ENCODE results near the gene TMEM100. TPM values are rescaled to one million over a fixed set of nuclear protein-coding genes. Genes with fewer than 3 reads are reported as not detected.

TMEM100 gene
- not detected in 2 replicates for total RNA-seq (2021)
- Bru-seq, nascent RNA = not detected
- percentile 3 among the genes with signal in this experiment for BruChase-seq, experiment 1, labeled RNA remaining after a 2-hour chase
- BruChase-seq, experiment 2, labeled RNA remaining after a 6-hour chase = not detected
- long read RNA-seq = 0 reads

GRCh38 chr17:55722742-55723487 lies at the start of gene TMEM100:
Gene TMEM100, minus strand, starts transcription at chr17:55722864. Its CDS starts 1,794 bp downstream, at chr17:55721070.
- no TSS peak for BruUV-seq (replicated peaks)

GRCh38 chr17:55772086-55772485 lies 49.4 kb upstream of the TMEM100 start:
- Histone ChIP-seq H3K9me3 (ENCODE audit: insufficient read depth, low read depth) (no peaks in the 10 kb centered on the region), H3K27ac (no peak overlapping the region), H3K27me3 (ENCODE audit: insufficient read depth, low read depth) (no peaks in the 10 kb centered on the region), H3K9me2 (ENCODE audit: insufficient read depth) (no peaks in the 10 kb centered on the region), H3K4me3 (no peak overlapping the region), H3K4me1 (replicated peaks; ENCODE audit: insufficient read depth) (peaks cover 13% of the 10 kb centered on the region), H3K79me2 (ENCODE audit: low read depth) (no peaks in the 10 kb centered on the region), H3F3A (ENCODE audit: insufficient read depth, low read depth) (peaks cover 13% of the 10 kb centered on the region; the same call in 1 of the 2 replicates), H2AFZ (no peak overlapping the region), H3K36me3 (ENCODE audit: low read depth) (no peaks in the 10 kb centered on the region), H4K20me1 (ENCODE audit: insufficient read depth) (peaks cover 11% of the 10 kb centered on the region; the same call in 1 of the 2 replicates), H3K4me2 (no peak overlapping the region)
- ChIA-PET CTCF (no interaction called here), POLR2A (ENCODE audit: unreplicated experiment) (no interaction called here)
- TF ChIP-seq EZH2 (IDR thresholded peaks at IDR 0.05; ENCODE audit: low read depth) = no peak
- TF ChIP-seq, protein P1, sequence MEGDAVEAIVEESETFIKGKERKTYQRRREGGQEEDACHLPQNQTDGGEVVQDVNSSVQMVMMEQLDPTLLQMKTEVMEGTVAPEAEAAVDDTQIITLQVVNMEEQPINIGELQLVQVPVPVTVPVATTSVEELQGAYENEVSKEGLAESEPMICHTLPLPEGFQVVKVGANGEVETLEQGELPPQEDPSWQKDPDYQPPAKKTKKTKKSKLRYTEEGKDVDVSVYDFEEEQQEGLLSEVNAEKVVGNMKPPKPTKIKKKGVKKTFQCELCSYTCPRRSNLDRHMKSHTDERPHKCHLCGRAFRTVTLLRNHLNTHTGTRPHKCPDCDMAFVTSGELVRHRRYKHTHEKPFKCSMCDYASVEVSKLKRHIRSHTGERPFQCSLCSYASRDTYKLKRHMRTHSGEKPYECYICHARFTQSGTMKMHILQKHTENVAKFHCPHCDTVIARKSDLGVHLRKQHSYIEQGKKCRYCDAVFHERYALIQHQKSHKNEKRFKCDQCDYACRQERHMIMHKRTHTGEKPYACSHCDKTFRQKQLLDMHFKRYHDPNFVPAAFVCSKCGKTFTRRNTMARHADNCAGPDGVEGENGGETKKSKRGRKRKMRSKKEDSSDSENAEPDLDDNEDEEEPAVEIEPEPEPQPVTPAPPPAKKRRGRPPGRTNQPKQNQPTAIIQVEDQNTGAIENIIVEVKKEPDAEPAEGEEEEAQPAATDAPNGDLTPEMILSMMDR (conservative IDR thresholded peaks at IDR 0.05) = no peak
- BruUV-seq (replicated peaks) = no TSS peak
- intact Hi-C loops (cut with micrococcal nuclease; ENCODE audit: unreplicated experiment) = loop anchor here (5.0 kb wide), 1 partner anchor 170 kb away; no protein-coding TSS in a partner anchor
- no peak for DNase-seq

More at GRCh38 chr17:55722742-55723487, at the start of gene TMEM100:
- Histone ChIP-seq H3K9me3 (ENCODE audit: insufficient read depth, low read depth) (no peaks in the 10 kb centered on the region), H3K9me2 (ENCODE audit: insufficient read depth) (no peaks in the 10 kb centered on the region), H2AFZ (no peak within 1 kb of the TSS), H3F3A (ENCODE audit: insufficient read depth, low read depth) (no peaks in the 10 kb centered on the region), H3K36me3 (ENCODE audit: low read depth) (no peaks in the 10 kb centered on the region), H3K79me2 (ENCODE audit: low read depth) (no peaks in the 10 kb centered on the region), H3K4me1 (replicated peaks; ENCODE audit: insufficient read depth) (no peaks in the 10 kb centered on the region), H3K4me3 (no peak within 1 kb of the TSS), H3K4me2 (no peak within 1 kb of the TSS), H4K20me1 (ENCODE audit: insufficient read depth) (no peaks in the 10 kb centered on the region), H3K27ac (no peak within 1 kb of the TSS), H3K27me3 (ENCODE audit: insufficient read depth, low read depth) (peaks cover 61% of the 10 kb centered on the region)
- intact Hi-C loops (cut with micrococcal nuclease; ENCODE audit: unreplicated experiment) = no loop called here
- CTCF ChIA-PET = interaction anchor here (0.6 kb wide), 1 partner anchor 28 kb away, joined by 4 read pairs; no protein-coding TSS in a partner anchor
- TF ChIP-seq, protein P1 (conservative IDR thresholded peaks at IDR 0.05) = no peak
- TF ChIP-seq EZH2 (IDR thresholded peaks at IDR 0.05; ENCODE audit: low read depth) = no peak
- DNase-seq = no peak
- POLR2A ChIA-PET (ENCODE audit: unreplicated experiment) = interaction anchor here (0.6 kb wide), 1 partner anchor 86 kb away, joined by 20 read pairs; no protein-coding TSS in a partner anchor

DNA sequence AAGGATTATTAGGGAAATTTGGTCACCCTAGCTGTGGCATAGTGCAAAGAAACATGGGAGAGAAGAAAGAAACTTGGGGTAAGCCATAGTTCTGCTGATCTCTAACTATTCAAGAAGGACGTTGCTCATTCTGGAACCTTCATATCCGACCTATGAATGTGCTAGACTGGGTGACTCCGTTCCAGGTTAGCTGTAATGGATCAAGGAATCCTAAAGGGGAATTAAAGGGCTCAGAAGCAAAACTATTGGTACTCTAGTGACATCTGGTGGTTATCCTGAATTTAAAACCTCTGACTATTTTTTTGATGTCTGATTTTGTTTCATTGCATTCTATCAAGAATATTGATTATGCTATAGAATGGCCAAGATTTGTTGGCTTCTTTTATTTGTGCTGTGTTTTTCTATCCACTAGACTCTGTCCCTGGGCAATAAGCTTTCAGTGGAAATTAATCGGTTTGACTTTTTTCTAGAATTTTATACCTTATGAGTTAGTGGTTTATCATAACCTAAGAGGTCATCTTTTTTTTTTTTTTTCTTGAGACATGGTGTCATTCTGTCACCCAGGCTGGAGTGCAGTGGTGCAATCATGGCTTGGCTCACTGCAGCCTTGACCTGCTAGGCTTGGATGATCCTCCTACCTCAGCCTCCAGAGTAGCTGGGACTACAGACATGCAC lies 47.7 kb upstream of the TMEM100 start:
- intact Hi-C loops (cut with micrococcal nuclease; ENCODE audit: unreplicated experiment) = loop anchor here (1.0 to 5.0 kb wide), 2 partner anchors 168 to 243 kb away; no protein-coding TSS in a partner anchor
- ChIA-PET CTCF (interaction anchor here (0.7 to 1.0 kb wide), 3 partner anchors 19 to 928 kb away, joined by 3 to 7 read pairs (median 4); partner anchors contain the start of gene PCTP), POLR2A (ENCODE audit: unreplicated experiment) (no interaction called here)
- no peak overlapping the region for H3K27ac ChIP-seq
- no peaks in the 10 kb centered on the region for H3K36me3 ChIP-seq (ENCODE audit: low read depth)
- H3K9me2 ChIP-seq (ENCODE audit: insufficient read depth) = no peaks in the 10 kb centered on the region
- TF ChIP-seq EZH2 (IDR thresholded peaks at IDR 0.05; ENCODE audit: low read depth) = no peak
- TF ChIP-seq, protein P1 (conservative IDR thresholded peaks at IDR 0.05) = peak; percentile 84
- H3K79me2 ChIP-seq (ENCODE audit: low read depth) = no peaks in the 10 kb centered on the region
- H3K4me2 ChIP-seq = peak overlapping the region; percentile 38
- H3K4me3 ChIP-seq = no peak overlapping the region
- no TSS peak for BruUV-seq (replicated peaks)
- H3K4me1 ChIP-seq (replicated peaks; ENCODE audit: insufficient read depth) = peaks cover 13% of the 10 kb centered on the region
- peaks cover 13% of the 10 kb centered on the region; the same call in 1 of the 2 replicates for H3F3A ChIP-seq (ENCODE audit: insufficient read depth, low read depth)
- no peak overlapping the region for H2AFZ ChIP-seq
- no peak for DNase-seq
- H3K27me3 ChIP-seq (ENCODE audit: insufficient read depth, low read depth) = no peaks in the 10 kb centered on the region
- peaks cover 11% of the 10 kb centered on the region; the same call in 1 of the 2 replicates for H4K20me1 ChIP-seq (ENCODE audit: insufficient read depth)
- no peaks in the 10 kb centered on the region for H3K9me3 ChIP-seq (ENCODE audit: insufficient read depth, low read depth)
